HG03097 (cell line): Measurements from ENCODE around the gene TUNAR.

Source experiments
- ATAC-seq: cut with Tn5 transposase; IDR thresholded peaks from one replicate; pipeline ENCODE4 v1.9.1; 2021; ENCODE audit not compliant: unreplicated experiment, low FRiP score

TUNAR gene

GRCh38 chr14:95871531-95871930 lies 5.1 kb upstream of the TUNAR start:
- no peak for ATAC-seq

DNA sequence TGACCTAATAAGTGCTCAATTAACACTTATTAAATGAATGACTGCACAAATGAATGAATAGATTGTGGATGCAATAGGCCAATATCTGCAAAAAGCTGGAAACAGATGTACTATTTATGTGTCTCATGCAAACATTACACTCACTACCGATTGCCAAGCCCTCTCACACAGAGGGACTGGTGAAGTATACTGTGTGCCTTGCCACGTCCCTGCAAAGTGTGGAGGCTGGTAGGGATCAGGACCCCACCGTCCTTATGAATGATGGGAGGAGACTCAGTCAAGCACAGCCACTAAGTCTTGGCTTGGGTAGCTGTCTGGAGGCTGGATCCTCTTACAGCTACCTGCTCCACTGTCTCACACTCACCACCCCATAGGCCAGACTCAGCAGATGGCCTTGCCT lies 3.9 kb upstream of the TUNAR start:
- no peak for ATAC-seq

DNA sequence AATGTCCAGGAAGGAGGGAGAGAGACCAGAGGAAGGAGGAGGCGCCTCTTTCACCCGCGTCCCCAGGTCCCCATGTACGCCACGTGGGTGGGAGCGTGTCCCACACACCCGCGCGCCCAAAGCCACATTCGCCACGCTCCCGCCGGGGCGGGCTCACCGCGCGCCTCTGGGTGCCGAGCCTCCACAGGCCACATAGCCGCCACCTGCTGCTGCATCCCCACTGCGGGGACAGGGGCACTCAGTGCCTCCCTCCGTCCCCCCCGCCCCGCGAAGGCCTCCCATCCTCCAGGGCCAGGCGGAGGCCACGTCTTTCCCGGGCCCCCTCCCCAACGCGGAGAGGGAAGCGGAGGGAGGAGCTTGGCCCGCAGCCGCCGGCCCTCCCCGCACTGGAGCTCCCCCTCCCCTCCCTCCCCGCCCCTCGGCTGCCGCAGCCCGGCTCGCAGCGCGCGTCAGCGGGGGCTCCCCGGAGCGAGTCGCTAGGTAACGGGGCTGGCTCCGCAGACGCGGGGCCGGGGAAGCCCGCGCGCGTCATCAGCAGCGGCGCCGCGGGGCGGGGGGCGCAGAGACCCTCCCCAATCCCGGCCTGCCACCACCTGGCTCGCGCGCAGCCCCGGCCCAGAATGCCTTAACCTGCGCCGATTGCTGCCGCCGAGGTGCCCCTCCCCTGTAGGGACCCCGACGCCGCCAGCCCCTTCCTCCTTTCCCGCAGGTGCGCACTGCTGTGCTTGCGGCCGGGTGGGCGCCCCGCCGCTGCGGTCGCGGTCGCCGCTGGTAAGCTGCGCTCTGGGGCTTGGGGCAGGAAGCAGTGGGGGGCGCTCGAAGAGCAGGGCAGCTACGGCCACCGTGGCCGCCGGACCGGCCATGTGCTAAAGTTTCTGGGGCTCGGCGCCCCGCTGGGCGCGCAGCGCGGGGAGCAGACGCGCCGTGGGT lies 536 bp upstream of the TUNAR start:
- no peak for ATAC-seq

DNA sequence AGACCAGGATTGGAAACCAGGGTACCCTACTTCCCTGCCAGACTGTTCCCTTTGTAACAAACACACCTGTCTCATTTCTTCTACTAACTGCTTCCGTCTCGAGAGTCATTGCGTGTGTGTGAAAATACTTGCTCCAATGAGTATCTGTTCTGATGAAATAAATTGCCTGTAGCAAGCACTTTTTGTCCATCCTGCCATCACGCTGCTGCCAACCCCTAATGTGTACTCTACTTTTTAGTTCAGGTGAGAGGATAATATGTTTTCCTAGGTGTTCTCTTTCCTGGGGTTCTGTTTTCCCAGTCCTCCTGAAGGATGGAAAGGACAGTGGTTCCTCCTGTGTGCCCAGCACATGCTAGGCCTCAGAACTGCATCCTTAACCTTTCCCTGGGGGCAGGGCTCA lies 1.0 kb downstream of the TUNAR start:
- no peak for ATAC-seq

DNA sequence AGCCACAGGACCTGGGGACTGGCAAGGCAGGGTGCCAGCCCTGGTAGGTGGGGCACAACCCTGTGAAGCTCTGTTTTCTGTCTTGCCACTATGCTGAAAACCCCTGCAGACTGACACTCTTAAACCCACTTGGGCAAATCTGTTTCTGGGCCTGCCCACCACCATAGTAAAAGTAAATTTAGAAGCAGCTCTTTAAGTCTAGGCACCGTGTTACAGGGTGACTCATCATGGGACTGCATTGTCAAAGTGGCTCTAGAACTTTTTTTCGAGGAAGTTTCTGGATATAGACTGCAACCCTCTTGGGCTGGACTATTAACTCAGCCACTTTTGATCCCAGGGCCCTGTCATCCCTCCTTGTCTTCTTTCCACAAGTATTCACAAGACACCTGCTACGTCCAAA lies 7.7 kb downstream of the TUNAR start:
- ATAC-seq = no peak

DNA sequence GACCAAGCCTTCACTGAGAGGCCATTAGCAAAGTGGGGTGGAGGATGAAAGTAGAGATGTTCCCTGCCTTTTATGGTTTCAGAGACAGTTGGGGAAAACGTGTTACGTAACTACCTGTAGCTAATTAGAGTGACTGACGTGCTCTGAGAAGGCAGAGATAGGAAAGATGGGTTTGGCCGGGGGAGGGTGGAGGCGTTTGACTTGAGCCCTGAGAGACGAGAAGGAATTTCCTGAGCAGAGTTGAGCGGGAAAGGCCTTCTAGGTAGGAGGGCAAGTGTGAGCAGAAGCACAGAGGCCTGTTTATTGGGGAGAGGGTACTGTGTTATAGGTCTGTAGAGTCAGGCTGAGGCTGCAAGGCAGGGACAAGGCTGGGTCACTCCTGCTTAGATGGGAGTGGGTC lies 8.6 kb downstream of the TUNAR start:
- no peak for ATAC-seq

DNA sequence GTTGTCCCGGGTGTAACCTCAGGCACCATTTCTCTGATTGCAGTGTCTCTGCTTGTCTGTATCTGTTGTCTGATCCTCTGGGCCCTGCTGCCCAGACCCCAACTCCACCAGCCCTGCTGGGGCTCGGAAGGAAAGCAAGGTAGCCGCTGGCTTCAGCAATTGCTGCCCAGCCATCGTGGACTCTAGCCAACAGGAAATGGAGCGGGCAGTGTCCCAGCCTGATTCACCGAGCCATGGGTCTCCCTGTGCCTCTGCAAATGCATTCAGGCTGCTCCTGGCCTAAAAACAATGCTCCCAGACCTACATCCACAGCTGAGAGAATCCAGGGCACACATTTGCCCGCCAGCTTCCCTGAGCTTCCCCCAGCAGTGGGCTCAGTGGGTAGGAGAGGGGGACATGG lies 9.2 kb downstream of the TUNAR start:
- ATAC-seq = no peak

GRCh38 chr14:95886366-95887056 lies 9.9 kb downstream of the TUNAR start:
- ATAC-seq = no peak

- no peak for ATAC-seq
Measured at GRCh38 chr14:95887351-95887750, 10.7 kb downstream of the TUNAR start.

GRCh38 chr14:95889236-95889979 lies 12.8 kb downstream of the TUNAR start:
- ATAC-seq = peak; percentile 56

- ATAC-seq = no peak
Measured at GRCh38 chr14:95891742-95892141, 15.1 kb downstream of the TUNAR start.

DNA sequence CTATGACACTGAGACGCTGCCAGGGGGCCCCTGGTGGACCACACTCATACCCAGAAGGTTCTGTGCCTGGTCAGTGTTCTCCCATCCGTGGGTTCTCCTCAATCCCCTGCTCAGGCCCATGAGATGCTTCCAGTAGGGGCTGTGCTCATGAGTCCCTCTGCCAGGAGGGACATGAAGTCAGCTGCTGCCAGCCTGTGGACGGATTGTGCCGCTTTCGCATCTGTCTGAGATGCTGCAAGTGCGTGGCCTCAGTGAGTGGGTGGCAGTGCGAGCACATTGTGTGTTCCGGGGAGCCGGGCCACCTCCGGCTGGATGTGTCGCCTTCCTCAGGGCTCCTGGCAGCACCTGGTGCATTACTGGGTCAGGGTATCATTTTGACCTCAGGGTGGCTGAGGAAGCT lies 15.5 kb downstream of the TUNAR start:
- no peak for ATAC-seq

DNA sequence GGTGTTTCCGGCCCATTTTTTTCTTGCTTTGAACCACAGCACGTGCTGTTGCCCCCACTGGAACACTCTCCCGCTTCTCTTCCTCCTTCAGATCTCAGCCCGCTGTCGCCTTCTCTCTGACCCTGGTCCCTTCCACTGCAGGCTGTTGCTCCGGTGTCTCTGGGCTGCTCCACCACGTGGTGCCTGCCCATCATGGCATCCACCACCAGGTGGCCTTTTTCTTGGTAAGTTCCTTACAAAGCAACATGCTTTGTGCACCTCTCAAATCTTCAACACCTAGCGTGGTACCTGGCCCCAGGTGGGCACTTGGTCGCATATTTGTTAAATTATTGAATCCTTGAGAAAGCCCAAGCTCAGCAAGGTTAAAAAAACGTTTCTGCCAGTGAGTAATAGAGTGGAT lies 19.1 kb downstream of the TUNAR start:
- no peak for ATAC-seq

DNA sequence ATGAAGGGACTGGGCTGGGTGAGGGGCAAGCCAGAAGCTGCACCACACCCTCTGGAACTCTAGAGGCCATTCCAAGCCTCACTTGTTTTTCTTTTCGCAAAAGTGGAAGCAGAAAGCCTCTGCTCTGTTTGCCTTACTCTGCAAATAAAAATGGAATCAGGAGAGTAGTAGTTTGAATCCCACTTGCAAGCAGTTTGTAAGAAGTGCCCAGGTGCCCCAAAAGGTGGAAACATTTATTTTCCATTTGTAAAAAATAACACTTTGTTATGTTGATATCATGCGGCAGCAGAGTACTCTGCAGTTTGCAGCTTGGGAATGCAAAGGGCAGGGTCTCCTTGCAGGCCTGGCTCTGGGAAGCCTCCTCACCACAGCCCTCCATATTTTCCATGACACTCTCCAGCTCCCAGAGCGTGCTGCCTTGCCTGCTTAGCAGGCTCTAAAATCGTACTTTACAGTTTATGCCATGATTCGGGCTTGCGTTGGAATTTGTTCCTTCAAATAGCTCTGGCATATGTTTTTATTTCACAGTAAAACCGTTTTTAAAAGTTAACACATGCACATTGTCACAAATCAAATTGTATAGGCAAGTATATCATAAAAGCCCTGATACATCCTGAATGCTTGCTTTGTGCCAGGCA lies 20.0 kb downstream of the TUNAR start:
- ATAC-seq = no peak

DNA sequence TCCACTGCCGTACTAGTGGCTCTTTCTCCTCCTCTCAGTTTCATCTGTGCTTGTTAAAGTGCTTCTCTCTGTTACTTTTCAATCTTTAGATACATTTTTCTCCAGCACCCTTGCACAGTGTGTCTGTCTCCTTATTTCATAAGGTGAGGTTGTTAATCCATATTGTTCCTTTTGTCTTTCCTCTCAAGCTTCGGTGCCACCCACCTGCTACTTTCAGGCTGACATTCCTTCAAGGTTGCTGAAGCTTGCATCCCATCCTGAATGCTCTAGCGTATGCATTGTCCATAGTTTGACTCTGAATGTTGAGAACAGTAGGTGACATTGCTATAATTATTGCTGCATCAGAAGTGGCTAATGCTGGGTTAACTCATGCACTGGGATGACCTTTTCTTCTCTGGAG lies 20.6 kb downstream of the TUNAR start:
- ATAC-seq = no peak

DNA sequence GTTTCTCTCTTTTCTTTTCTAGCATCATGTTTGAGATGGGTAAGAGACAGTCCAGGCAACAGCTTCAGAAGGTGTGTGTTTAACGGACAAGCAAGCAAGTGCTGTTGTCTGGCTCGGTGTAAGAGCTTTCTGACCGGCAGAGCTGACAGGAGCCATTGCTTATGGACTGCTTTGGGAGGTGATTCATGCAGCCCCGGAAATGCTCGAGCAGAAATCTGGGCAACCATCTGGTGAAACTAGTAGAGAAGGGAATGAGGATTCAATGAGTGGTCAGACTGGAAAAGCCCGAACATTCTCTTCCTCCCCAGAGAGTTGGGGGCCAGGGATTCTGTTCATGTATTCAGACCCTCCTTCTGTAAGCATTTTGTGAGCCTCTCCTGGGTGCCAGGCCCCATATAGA lies 24.4 kb downstream of the TUNAR start:
- no peak for ATAC-seq

GRCh38 chr14:95902273-95902826 lies 25.7 kb downstream of the TUNAR start:
- ATAC-seq = no peak

DNA sequence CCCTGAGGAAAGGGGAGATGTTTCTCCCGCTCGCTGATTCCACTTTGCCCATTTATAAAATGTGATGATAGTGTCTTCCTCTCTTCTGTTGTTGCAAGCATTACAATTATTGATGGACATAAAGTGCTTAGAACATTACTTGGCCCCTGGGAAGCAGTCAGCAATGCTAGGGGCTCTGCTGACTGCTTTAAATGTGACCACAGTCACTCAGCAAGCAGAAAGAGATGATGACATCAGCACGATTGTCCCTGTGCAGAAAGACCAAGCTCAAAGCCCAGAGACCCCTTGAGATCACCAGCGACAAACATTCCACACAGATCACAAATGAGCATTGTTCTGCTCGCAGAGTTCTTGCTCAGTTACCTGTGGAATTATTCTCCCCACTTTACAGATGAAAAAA lies 26.5 kb downstream of the TUNAR start:
- no peak for ATAC-seq

- ATAC-seq = no peak
Measured at GRCh38 chr14:95903616-95904107, 27.0 kb downstream of the TUNAR start.

DNA sequence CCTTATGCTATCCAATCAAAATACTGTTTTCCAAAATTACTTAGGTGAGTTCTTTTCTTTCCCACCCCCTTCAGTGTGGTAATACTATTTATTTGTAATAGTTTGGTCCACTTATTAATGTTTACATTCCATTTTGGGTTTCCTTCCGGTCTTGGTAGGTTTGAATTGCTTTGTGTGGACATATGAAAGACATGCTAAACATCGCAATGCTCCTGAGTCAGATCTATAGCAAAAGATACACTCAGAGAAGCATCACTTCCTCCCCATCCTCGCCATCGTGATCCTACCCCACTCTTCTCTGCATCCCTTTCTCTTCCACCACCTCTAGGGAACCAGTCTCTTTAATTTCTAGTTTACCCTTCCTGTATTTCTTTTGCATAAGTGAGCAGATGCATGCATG lies 30.0 kb downstream of the TUNAR start:
- ATAC-seq = no peak
